Activated CD8-positive, alpha-beta memory T cell treated with anti-CD3 and anti-CD28 coated beads, Interleukin-2, amount 50 U/mL, for 24 hours (primary cell): ENCODE data around the gene RPP14.

Experiments used
- DNase-seq: peaks from one replicate; pipeline ENCODE4 v3.0.0-alpha.2; 2020; ENCODE audit errors: extremely low read depth

The RPP14 gene

GRCh38 chr3:58291671-58292338 is 14.2 kb upstream of the RPP14 start:
- no peak for DNase-seq

GRCh38 chr3:58292866-58293265 is 13.2 kb upstream of the RPP14 start:
- DNase-seq: no peak

- no peak for DNase-seq
Measured at GRCh38 chr3:58293516-58293915, 12.5 kb upstream of the RPP14 start.

- no peak for DNase-seq
Measured at GRCh38 chr3:58296269-58296668, 9.8 kb upstream of the RPP14 start.

GRCh38 chr3:58296843-58297242 is 9.2 kb upstream of the RPP14 start:
- no peak for DNase-seq

- DNase-seq: no peak
Measured at GRCh38 chr3:58298190-58298589, 7.9 kb upstream of the RPP14 start.

- no peak for DNase-seq
Measured at GRCh38 chr3:58299075-58299474, 7.0 kb upstream of the RPP14 start.

GRCh38 chr3:58299839-58300516 is 6.1 kb upstream of the RPP14 start:
- no peak for DNase-seq

GRCh38 chr3:58307639-58308215 is 1.7 kb downstream of the RPP14 start:
- no peak for DNase-seq

- no peak for DNase-seq
Measured at GRCh38 chr3:58308728-58309127, 2.7 kb downstream of the RPP14 start.

- no peak for DNase-seq
Measured at GRCh38 chr3:58317811-58318210, 11.8 kb downstream of the RPP14 start.

- no peak for DNase-seq
Measured at GRCh38 chr3:58321791-58322190, 15.7 kb downstream of the RPP14 start.

GRCh38 chr3:58322793-58323192 is 16.7 kb downstream of the RPP14 start:
- no peak for DNase-seq

GRCh38 chr3:58323529-58324390 is 17.7 kb downstream of the RPP14 start:
- no peak for DNase-seq

- no peak for DNase-seq
Measured at GRCh38 chr3:58324391-58325390, 18.6 kb downstream of the RPP14 start.

- no peak for DNase-seq
Measured at GRCh38 chr3:58325525-58325992, 19.5 kb downstream of the RPP14 start.

- DNase-seq: no peak
Measured at GRCh38 chr3:58326267-58326900, 20.3 kb downstream of the RPP14 start.

GRCh38 chr3:58329150-58329921 is 23.3 kb downstream of the RPP14 start:
- no peak for DNase-seq

GRCh38 chr3:58329922-58330413 is 23.9 kb downstream of the RPP14 start:
- no peak for DNase-seq
